Measurements from ENCODE around the gene TFE3. TPM values are rescaled to one million over a fixed set of nuclear protein-coding genes. Genes with fewer than 3 reads are reported as not detected.

TFE3 gene
- total RNA-seq: 10 to 100 TPM; 27.1 to 27.5 TPM

- peak within 1 kb of the TSS; percentile 93 for H3K4me3 Mint-ChIP-seq
- peak; percentile 97 for DNase-seq
Observed at GRCh38 chrX:49043220-49043986, at the start of gene TFE3. Gene TFE3 (minus strand): TSS chrX:49043357. CDS start chrX:49043226, 131 bp downstream.

GRCh38 chrX:49089553-49089952 lies 46.4 kb upstream of the TFE3 start:
- ChIA-PET CTCF (no interaction called here), POLR2A (no interaction called here)
- H3K4me3 Mint-ChIP-seq: no peak overlapping the region
- no peaks in the 10 kb centered on the region for H3K27me3 Mint-ChIP-seq
- DNase-seq (no peak), ATAC-seq (no peak)
- no peaks in the 10 kb centered on the region for H3K4me1 Mint-ChIP-seq
- intact Hi-C loops (cut with DNase I, micrococcal nuclease): no loop called here
- H3K27ac Mint-ChIP-seq: no peak overlapping the region
- no peaks in the 10 kb centered on the region for H3K9me3 Mint-ChIP-seq (ENCODE audit: low read depth)
- no peaks in the 10 kb centered on the region for H3K36me3 Mint-ChIP-seq (ENCODE audit: low read depth)

More at GRCh38 chrX:49043220-49043986, at the start of gene TFE3:
- no peaks in the 10 kb centered on the region for H3K27me3 Mint-ChIP-seq
- ChIA-PET CTCF (interaction anchor here (0.9 to 1.4 kb wide), 3 partner anchors 10 to 85 kb away, joined by 4 to 8 read pairs (median 5); partner anchors contain the start of gene GRIPAP1), POLR2A (interaction anchor here (0.5 to 0.9 kb wide), 3 partner anchors 9 to 454 kb away, joined by 3 to 6 read pairs (median 3); no protein-coding TSS in a partner anchor)
- intact Hi-C loops (cut with DNase I, micrococcal nuclease): loop anchor here (1.0 kb wide), 12 partner anchors 10 to 469 kb away; partner anchors contain the start of genes GRIPAP1 (in 2 of the 2), PIM2 (in 1 of the 2), PPP1R3F (in 1 of the 2) and PQBP1 (in 1 of the 2)
- peak; percentile 91 for ATAC-seq
- peak within 1 kb of the TSS; percentile 94 for H3K27ac Mint-ChIP-seq
- H3K4me1 Mint-ChIP-seq: peaks cover 41% of the 10 kb centered on the region
- peaks cover 12% of the 10 kb centered on the region for H3K36me3 Mint-ChIP-seq (ENCODE audit: low read depth)
- H3K9me3 Mint-ChIP-seq (ENCODE audit: low read depth): no peaks in the 10 kb centered on the region

DNA sequence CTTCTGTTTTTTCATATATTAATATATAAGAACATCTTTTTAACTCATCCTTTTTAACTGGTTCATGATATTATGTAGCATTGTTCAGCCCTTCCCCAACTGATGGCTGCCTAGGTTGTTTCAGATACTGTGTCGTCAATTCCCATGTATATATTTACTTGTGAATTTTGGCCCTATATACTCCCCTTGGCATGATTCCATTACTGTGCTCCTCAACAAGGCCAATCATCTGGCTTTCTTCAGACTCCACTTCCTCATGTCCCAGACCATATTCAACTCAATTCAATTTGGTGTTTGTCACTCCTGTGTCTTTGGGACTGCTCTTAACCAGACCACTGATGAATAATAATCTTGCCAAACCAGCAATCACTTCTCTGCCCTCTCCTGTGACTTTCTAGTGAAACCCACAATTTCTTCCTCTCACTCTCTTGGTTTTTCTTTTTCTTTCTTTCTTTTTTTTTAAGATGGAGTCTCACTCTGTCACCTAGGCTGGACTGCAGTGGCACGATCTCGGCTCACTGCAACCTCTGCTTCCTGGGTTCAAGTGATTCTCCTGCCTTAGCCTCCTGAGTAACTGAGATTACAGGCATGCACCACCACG lies 39.2 kb upstream of the TFE3 start:
- H3K27ac Mint-ChIP-seq: no peak overlapping the region
- intact Hi-C loops (cut with DNase I, micrococcal nuclease): loop anchor here in 1 of 2 experiments (5.0 kb wide), 1 partner anchor 485 kb away; the partner anchor contains the start of gene WDR13
- ATAC-seq: no peak
- H3K9me3 Mint-ChIP-seq (ENCODE audit: low read depth): no peaks in the 10 kb centered on the region
- H3K36me3 Mint-ChIP-seq (ENCODE audit: low read depth): no peaks in the 10 kb centered on the region
- ChIA-PET POLR2A (no interaction called here), CTCF (no interaction called here)
- H3K4me3 Mint-ChIP-seq: no peak overlapping the region
- no peaks in the 10 kb centered on the region for H3K27me3 Mint-ChIP-seq
- no peak for DNase-seq
- H3K4me1 Mint-ChIP-seq: peaks cover 16% of the 10 kb centered on the region

DNA sequence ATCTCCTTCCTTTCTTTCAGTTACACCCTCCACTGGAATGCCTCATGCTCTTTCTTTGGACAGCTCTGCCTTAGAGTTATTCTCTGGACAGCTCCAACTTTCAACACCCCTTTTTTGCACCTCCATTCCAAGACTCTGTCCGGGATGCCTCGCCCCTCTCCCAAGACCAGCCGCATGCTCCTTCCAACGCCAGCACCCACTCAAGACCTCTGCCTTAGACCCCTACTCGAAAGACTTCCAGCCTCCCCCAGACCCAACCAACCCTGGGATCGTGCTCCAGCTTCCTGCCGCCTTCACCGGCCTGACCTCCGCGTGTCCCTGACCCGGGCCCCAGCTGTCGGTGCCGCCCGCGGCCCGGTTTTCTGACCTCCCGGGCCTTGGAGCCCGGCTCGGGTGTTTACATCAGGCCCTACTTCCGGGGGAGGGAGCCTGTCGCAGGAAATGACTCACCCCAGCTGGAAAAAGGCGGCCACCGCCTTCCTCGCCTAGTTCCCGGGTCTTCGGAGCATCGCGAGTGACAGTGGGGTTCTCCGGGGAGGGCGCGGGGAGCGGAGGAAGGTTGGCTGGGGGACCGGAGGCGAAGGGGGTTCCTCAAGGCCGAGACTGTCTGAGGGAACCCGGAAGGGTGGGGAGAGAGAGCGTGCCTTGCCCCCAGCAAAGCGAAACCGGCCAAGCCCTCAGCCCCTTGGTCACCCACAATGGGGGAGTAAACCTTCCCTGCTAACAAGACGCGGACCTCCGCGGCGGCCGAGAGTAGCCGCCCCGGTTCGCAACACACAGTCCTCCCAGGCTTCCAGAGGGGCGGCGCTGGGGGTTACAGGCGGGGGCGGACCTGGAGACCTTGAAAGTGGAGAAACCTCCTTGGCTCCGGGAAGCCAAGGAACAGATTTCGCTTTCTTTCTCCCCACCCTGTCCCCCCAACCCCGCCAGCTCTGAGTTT lies 36.6 kb upstream of the TFE3 start, which contains the start of gene WDR45:
WDR45 (minus strand) TSS at position 399 of the 940 bp plus-strand sequence. CDS start 1,792 bp downstream, outside the sequence.
- intact Hi-C loops (cut with DNase I, micrococcal nuclease): loop anchor here (1.0 to 10.0 kb wide), 7 partner anchors 21 to 482 kb away; partner anchors contain the start of genes GPKOW (in 2 of the 2), FOXP3 (in 1 of the 2), PPP1R3F (in 1 of the 2) and WDR13 (in 1 of the 2)

DNA sequence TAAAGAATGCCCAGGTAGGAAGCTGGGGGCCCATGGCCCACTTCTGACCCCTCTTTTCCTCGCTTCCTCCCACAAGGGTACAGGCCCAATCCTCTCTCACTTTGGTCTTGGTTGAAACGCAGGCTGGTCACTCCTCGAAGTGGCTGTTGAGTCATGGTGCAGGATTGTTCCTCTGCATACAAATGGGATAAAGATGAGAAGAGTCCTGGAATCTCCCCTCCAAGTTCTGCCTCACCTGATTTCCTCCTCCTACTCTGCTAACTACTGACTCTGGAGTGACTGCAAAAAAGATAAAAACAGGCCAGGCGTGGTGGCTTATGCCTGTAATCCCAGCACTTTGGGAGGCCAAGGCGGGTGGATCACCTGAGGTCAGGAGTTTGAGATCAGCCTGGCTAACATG lies 34.8 kb upstream of the TFE3 start:
- CTCF ChIA-PET: interaction anchor here (0.6 kb wide), 1 partner anchor 35 kb away, joined by 3 read pairs; no protein-coding TSS in a partner anchor
- Mint-ChIP-seq H3K9me3 (ENCODE audit: low read depth) (no peaks in the 10 kb centered on the region), H3K36me3 (ENCODE audit: low read depth) (peaks cover 3% of the 10 kb centered on the region), H3K4me1 (peaks cover 22% of the 10 kb centered on the region), H3K27me3 (no peaks in the 10 kb centered on the region), H3K4me3 (no peak overlapping the region), H3K27ac (no peak overlapping the region)
- ATAC-seq: no peak
- no peak for DNase-seq
- intact Hi-C loops (cut with DNase I, micrococcal nuclease): loop anchor here (2.0 to 10.0 kb wide), 3 partner anchors 25 to 187 kb away; partner anchors contain the start of genes FOXP3 (in 1 of the 2), GPKOW (in 1 of the 2) and PPP1R3F (in 1 of the 2)
- POLR2A ChIA-PET: no interaction called here

More for the DNA sequence above, 36.6 kb upstream of the TFE3 start, which contains the start of gene WDR45:
- Mint-ChIP-seq H3K4me1 (peaks cover 16% of the 10 kb centered on the region), H3K27me3 (no peaks in the 10 kb centered on the region), H3K9me3 (ENCODE audit: low read depth) (no peaks in the 10 kb centered on the region), H3K4me3 (peak within 1 kb of the TSS; percentile 93), H3K36me3 (ENCODE audit: low read depth) (no peaks in the 10 kb centered on the region), H3K27ac (peak within 1 kb of the TSS; percentile 99)
- DNase-seq: peak; percentile 84
- ChIA-PET CTCF (interaction anchor here (0.6 kb wide), 1 partner anchor 21 kb away, joined by 3 read pairs; no protein-coding TSS in a partner anchor), POLR2A (no interaction called here)
- ATAC-seq: peak; percentile 84

DNA sequence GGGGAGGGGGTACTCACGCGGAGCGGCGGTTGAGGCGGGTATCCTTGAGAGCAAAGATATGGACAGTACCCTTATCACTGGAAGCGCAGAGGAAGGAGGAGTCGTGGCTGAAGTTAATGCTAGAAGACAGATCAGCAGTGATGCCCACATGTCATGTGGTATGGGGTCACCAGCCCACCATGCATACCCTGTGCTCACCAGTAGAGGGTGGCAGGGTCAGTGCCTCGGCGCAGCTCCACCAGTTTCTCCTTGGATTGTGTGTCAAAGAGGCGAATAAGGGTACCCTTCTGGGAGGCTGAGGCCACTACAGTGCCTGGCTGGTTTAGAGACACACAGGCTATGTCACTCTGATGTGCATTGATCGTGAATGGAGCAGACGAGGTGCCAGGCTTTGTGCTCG lies 32.2 kb upstream of the TFE3 start:
- intact Hi-C loops (cut with DNase I, micrococcal nuclease): loop anchor here in 1 of 2 experiments (10.0 kb wide), 1 partner anchor 189 kb away; the partner anchor contains the start of genes FOXP3 and PPP1R3F

DNA sequence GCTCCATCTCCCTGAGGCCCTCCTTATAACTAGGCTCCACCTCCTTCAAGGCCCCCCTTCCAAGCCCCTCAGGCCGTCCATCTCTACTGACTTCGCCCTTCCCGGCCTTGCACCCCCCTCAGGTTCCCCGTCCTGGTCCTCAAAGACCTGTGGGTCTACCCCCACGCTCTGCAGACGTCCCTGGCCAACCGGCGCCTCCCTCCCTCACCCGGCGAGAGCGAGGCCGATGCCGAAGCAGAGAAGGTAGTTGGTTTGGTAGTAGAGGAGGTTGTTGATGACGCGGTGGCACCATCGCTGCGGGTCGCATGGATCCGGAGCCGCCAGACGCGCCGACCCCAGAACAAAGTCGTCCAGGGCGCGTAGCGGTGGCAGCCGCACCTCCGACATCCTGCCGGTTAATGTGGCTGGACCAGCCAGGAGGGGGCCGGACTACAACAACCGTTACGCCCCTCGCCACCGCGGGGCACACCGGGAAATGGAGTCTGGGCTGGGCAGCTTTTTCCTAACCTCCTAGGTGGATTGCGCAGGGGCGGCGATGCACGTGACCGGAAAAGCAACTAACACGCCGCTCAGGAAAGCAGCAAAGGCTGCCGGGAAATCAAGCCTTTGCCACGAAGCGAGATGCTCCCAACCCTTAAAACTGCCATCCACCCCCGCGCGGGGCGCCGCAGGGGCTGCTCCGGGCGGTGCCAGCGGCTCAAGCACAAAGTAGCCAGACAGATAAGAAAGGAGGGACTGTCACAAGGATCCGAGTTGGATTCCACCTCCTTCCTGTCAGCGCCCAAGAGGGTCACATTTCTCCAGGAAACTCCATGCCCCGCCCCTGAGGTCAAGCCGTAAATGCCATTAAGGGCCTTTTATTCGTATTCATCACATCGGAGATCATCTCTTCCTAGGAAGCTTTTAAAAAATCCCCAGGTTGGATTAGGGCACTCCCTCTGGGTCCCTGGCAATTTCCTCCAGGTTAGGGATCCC lies 30.7 kb upstream of the TFE3 start, which contains the start of gene PRAF2:
PRAF2 (minus strand) TSS at position 402 of the 975 bp plus-strand sequence; CDS start at position 387, 15 bp downstream.
- DNase-seq (peak; percentile 94), ATAC-seq (peak; percentile 98)
- Mint-ChIP-seq H3K4me3 (peak within 1 kb of the TSS; percentile 78), H3K36me3 (ENCODE audit: low read depth) (peaks cover 7% of the 10 kb centered on the region), H3K9me3 (ENCODE audit: low read depth) (no peaks in the 10 kb centered on the region), H3K27me3 (no peaks in the 10 kb centered on the region), H3K27ac (peak within 1 kb of the TSS; percentile 73), H3K4me1 (peaks cover 19% of the 10 kb centered on the region)
- ChIA-PET POLR2A (no interaction called here), CTCF (no interaction called here)
- intact Hi-C loops (cut with DNase I, micrococcal nuclease): loop anchor here in 1 of 2 experiments (1.0 to 10.0 kb wide), 7 partner anchors 27 to 191 kb away; partner anchors contain the start of genes CCDC22, FOXP3, GPKOW and GRIPAP1

More for the DNA sequence above, 32.2 kb upstream of the TFE3 start:
- POLR2A ChIA-PET: no interaction called here
- H3K27ac Mint-ChIP-seq: no peak overlapping the region
- CTCF ChIA-PET: no interaction called here
- DNase-seq (no peak), ATAC-seq (no peak)
- peaks cover 7% of the 10 kb centered on the region for H3K36me3 Mint-ChIP-seq (ENCODE audit: low read depth)
- H3K27me3 Mint-ChIP-seq: no peaks in the 10 kb centered on the region
- no peaks in the 10 kb centered on the region for H3K9me3 Mint-ChIP-seq (ENCODE audit: low read depth)
- H3K4me3 Mint-ChIP-seq: no peak overlapping the region
- H3K4me1 Mint-ChIP-seq: peaks cover 25% of the 10 kb centered on the region

GRCh38 chrX:49072712-49073095 lies 29.5 kb upstream of the TFE3 start:
- H3K27ac Mint-ChIP-seq: peak overlapping the region; percentile 55
- POLR2A ChIA-PET: no interaction called here
- CTCF ChIA-PET: no interaction called here
- intact Hi-C loops (cut with DNase I, micrococcal nuclease): loop anchor here in 1 of 2 experiments (10.0 kb wide), 1 partner anchor 192 kb away; the partner anchor contains the start of genes FOXP3 and PPP1R3F
- H3K36me3 Mint-ChIP-seq (ENCODE audit: low read depth): peaks cover 7% of the 10 kb centered on the region
- DNase-seq: no peak
- H3K4me1 Mint-ChIP-seq: peaks cover 14% of the 10 kb centered on the region
- H3K4me3 Mint-ChIP-seq: peak overlapping the region; percentile 78
- H3K27me3 Mint-ChIP-seq: no peaks in the 10 kb centered on the region
- ATAC-seq: no peak
- no peaks in the 10 kb centered on the region for H3K9me3 Mint-ChIP-seq (ENCODE audit: low read depth)

GRCh38 chrX:49071877-49072711 lies 28.9 kb upstream of the TFE3 start:
- Mint-ChIP-seq H3K27ac (no peak overlapping the region), H3K9me3 (ENCODE audit: low read depth) (no peaks in the 10 kb centered on the region), H3K36me3 (ENCODE audit: low read depth) (peaks cover 7% of the 10 kb centered on the region), H3K4me1 (peaks cover 14% of the 10 kb centered on the region), H3K27me3 (no peaks in the 10 kb centered on the region), H3K4me3 (no peak overlapping the region)
- ATAC-seq (no peak), DNase-seq (no peak)
- ChIA-PET POLR2A (no interaction called here), CTCF (no interaction called here)
- intact Hi-C loops (cut with DNase I, micrococcal nuclease): loop anchor here in 1 of 2 experiments (10.0 kb wide), 1 partner anchor 193 kb away; the partner anchor contains the start of genes FOXP3 and PPP1R3F

Data from activated CD4-positive, alpha-beta T cell treated with anti-CD3 and anti-CD28 coated beads for 36 hours (primary cell).